ENCODE data around the gene FAM53C.
"Not testable (repeated sequence)": the region's sequence is repeated elsewhere in the genome, so short reads cannot be mapped to it uniquely, and the experiment has no call there.

Gene FAM53C

DNA sequence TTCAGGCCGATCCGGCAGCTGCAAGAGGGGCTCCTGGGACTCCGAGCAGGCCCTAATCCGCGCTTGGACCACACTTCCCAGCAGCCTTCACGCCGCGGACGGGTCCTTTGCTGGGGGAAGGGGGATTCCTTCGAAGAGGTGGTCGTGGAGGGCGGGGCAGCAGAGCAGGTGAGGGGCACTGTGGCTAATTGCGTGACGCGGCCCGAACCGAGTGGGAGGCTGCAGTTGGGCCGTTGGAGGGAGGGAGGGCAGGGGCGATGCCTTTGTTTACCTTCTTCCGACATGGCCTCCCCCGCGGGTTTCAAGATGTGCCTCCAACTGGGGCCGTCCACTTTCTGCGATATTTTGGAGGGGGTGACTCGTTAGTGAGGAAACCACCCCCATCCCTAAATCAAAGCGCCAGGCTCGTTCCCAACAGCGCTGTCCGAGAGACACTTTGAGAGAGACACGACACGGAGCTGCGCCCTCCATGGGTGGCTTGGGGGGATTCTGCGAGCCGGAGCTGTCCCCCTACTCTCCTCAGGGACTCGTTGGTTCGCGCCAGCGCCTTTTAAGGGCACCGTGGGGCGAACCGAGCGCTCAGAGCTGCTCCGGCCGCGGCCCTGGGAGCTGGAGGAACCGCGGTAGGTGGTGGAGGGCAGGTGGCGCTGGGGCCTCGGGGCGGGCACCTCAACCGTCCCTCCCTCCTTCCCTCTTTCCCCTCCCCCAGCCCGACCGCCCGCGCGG lies at the start of gene FAM53C:
Gene FAM53C (plus strand): TSS at position 582 of the 726 bp plus-strand sequence. CDS start 3,070 bp downstream, outside the sequence.
- peak; percentile 77 for DNase-seq

DNA sequence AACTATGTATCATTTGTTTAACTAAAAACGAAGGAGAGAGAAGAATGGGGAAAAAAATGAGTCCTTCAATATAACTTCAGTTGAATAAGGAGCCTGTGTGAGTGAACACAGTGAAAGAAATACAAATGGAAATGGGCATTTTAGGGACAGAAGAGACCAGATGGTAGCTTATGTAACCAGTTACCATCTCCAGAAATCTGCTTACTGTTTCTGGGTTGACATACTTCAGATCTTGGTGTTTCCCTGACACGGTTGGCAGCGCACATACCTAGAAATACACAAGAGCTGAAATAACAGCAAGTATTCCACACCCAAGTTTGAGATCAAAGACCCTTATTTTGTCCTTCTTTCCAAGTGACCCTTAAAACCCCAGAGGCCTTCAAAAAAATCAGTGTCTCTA lies 48.8 kb upstream of the FAM53C start:
- no peak for DNase-seq

DNA sequence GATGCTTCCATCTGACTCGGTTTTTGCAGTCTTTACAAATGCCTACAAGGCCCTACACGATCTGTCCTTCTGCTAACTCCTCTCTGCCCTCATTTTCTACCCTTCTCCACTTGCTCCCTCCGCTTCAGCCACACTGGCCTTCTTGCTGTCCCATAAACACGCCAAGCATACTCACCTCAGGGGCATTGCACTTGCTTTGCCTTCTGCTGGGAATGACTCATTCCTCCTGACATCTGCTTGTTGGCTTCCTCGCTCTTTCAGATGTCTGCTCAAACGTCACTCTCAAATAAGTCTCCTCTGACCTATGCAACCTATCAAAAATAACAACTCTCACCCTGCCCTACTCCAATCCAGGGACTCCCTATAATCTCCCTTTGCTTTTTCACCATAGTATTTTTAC lies 34.7 kb upstream of the FAM53C start:
- DNase-seq = no peak

DNA sequence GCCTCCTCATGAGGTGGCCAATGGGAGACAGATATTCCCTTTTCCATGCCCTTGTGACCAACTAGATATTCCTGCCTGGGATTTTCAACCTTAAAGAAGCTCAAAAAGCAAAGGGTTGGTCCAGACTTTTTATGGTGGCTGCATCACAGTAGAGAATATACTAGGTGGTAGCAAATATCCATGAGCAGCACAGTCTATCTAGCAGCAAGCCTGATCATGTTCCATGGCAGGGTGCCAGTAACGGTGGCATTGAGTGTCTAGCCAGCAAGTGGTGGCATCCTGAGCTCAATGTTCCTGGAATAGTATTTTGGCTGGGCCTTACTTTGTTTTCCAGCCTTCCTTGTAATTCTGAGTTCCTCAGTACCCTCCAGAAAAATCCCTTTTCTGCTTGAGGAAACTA lies 32.3 kb upstream of the FAM53C start:
- DNase-seq = no peak

DNA sequence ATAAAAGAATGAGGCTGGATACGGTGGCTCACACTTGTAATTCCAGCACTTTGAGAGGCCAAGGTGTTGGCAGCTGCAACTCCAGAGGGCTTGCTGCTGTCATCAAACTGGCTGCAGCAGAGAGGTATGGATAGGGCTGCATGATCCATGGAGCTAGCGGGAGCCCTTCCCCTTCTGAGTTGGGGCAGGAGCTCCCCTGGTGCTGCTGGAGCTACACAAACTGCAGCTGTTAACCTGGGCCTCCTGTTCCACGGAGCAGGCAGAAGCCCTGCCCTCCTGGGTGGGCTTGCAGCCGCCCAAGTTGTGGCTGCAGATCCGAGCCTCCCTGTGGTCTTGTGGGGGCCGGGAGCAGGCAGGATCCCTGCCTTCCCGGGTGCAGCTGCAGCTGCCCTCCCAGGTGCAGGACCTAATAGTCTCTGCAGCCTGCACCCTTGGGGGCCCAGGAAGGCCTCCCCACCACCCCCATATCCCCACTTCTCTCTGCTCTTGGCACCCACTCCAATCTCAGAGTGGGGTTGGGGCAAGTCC lies 22.3 kb upstream of the FAM53C start:
- DNase-seq = no peak

DNA sequence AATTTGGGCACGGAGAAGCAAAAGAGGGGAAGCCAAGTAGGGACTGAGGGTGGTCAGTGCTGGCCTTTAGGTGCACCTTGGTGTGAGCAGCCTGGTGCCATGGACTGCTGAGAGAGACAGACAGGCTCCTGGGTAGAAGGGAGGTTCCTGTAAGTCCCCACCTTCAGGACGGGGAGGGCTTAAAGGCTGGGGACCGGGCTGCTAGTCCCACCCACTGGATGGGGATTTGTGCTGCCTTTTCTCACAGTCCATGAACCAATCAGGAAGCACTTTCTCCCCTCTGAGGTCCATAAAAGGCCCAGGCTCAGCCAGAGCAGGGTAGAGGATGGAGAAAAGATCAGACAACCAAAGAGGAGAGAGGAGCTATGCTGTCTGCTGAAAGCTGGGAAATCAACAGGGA lies 21.7 kb upstream of the FAM53C start:
- DNase-seq = no peak

DNA sequence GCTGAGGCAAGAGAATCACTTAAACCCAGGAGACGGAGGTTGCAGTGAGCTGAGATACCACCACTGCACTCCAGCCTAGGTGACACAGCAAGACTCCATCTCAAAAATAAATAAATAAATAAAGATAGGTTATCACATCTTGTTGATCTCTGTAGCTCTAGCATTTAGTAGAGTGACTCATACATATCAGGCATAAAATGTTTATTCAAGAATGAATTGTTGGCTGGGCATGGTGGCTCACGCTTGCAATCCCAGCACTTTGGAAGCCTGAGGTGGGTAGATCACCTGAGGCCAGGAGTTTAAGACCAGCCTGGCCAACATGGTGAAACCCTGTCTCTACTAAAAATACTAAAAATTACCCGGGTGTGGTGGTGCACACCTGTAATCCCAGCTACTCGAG lies 19.9 kb upstream of the FAM53C start:
- not testable (repeated sequence) for DNase-seq

DNA sequence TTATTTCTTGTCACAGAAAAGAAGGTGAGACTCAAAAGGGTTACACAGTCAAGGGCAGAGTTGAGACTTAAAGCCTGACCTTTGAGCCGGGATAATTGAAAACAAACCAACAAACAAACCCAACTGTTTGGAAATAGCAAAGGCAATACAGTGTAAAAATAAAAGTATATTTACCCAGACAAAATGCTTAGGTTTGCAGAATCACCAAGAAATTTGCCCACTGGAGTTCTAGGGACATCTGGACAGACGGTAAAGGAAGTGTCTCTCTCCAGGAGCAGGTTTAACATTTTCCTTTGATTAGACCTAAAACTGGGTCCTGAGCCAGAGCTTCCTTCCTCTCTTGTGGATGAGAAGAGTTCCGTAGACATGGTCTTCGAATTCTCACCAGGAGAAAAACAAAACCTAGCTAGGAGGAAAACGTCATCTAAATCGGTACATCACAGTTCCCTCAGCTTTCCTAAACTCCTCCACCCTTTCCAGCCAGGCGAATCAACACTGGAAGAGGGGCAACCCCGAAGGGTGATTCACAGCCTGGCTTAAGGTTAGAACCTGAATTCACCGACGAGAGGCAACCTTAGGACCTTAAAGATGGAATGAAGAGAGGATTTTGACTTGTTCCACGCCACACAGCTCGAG lies 7.1 kb upstream of the FAM53C start:
- no peak for DNase-seq

DNA sequence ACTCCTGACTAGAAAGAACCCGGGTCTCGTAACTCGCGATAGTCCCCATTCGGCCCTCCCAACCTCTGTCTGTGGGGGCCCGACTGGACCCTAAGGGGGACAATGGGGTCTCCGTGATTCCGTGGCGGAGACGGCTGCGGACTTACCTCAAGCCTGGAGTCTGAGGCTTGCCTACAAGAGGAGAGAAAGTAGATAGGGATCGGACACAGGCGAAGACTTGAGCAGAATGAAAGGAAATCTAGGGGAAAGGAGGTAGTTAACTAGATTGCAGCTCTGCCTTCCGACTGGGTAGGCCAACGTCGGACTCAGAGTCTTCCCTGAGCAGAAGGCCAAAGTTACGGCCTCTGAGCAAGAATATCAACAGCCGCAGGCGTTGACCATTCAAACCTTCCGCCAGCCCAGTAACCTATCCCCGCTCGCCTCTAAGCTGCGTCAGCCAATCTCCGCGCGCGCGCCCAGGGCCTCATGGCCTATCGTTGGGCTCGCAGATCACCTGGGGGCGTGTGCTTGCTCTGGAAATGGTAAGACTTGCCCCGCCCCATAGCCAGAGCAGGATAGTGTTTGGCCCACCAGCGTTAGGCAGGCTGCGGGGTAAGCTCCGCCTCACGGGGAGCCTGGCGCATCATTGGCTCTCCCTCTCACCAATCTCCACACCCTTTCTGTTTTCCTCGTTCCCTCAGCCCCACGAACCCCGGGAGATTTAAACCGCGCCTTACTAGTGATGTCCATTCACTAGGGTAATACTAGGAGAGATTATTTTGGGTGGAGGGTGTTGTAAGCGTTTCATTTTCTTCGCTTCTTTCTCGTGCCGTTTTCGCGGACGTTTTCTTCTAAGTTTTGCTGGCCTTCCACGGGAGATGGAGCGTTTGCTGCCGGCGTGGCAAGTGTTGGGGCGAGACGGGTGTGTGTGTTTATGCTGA lies 6.4 kb upstream of the FAM53C start, which contains the start of gene CDC25C:
Gene CDC25C (minus strand): TSS at position 356 of the 920 bp plus-strand sequence. CDS start 624 bp downstream, outside the sequence.
- peak; percentile 98 for DNase-seq

DNA sequence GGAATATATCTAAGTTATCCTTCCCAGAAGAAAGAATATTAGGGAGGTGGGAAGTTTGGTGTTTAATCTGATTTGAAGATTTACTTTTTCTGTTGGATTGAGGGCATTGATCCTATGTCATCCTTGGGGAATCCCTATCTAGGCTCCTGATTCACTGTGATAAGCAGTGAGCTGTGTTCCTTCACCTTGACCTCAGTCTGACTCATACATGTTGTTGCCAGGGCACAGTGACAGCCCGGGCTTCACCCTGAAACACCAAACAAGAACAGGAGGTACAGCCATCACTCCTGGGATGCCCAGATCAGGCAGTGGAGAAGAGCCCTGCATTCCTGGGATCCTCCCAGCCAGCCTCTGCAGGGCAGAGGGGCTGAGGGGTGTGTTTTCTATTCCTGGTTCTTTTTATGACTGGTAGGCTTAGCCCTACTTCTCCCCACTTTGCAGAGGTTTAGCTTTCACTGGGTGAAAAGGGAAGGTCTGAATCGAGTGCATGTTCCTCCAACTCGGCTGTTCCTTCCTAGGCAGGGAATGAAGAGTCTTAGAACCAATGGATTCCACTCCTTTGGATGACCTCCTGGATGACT lies 3.1 kb upstream of the FAM53C start:
- no peak for DNase-seq

DNA sequence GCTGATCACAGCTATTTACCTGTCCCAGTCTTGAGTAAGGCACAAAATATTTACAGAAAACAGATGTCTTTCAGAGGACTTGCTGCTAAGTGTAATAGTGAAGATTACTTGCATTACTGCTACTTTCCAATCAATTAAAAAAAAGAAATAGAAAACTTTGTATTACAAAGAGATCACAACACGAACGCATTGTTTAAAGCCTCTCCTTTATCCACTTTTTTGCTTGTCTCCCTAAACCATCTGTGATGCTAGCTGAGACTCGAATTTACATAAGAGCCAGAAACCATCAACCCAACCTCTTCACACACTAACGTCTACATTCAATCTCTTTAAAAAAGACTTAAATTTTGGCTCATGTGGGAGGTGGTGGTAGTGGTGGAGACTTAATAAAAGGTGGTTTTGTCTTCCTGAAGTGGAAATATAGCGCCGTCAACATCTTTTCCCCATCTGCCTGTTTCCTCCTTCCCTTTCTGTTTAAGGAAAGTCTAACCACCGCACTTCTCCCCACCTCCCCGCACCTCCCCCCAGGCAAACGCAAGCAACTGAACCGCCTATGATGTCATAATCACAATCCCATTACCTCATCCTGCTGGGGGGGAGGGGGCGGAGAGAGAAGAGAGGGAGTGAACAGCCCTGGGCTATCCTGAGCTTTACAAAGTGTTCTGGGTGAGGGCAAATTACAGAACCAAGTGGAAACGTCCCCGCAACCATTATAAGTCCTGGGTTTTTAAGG lies 948 bp upstream of the FAM53C start:
- DNase-seq = no peak

DNA sequence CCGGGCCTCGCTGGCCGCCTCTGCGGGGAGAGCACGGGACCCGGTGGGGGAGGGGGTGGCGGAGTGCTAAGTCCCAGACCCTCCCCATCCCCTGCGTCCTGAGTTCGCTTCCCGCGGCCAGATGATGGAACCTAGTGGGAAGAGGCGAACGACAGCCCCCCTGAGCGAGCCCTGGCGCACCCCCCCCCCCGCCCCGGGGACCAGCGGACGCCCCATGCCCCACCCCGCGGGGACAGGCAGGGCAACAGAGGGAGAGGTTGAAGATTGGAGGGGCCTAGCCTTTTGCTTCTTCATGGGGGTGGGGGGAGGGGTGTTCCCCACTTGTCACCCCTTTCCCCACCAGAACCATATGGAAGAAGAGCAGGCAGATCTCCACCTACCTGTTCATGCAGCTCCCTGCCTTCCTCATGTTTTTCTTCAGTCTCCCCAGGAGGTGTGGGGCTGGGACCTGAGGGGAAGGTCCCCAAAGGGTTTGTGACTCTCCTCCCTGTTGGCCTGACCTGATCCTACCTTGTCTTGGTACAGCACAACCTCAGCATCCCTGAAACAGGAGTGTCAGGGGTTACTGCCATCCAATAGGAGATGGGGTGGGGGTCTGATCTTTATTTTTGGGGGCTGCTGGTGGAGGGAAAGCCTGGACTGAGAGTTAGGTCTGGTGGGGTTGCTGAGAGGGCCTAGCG lies 485 bp downstream of the FAM53C start:
- DNase-seq = no peak

DNA sequence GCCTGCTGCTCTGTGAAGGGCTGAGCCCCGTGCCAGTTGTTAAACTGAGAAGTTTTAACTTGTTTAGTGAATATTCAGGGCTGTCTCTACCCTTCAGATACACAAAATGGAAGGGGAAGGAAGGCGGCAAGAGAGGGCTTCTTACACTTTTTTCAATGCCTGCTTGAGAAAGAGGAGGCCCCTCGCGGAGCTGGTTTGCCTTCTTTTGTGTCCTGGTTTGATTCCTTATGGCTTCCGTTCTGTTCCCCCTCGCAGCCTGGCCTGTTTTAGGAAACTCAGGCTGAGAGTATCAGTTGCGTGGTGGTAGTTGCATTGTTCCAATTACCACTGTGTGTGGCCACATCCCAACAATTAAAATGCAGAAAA lies 1.0 kb downstream of the FAM53C start:
- DNase-seq = no peak

DNA sequence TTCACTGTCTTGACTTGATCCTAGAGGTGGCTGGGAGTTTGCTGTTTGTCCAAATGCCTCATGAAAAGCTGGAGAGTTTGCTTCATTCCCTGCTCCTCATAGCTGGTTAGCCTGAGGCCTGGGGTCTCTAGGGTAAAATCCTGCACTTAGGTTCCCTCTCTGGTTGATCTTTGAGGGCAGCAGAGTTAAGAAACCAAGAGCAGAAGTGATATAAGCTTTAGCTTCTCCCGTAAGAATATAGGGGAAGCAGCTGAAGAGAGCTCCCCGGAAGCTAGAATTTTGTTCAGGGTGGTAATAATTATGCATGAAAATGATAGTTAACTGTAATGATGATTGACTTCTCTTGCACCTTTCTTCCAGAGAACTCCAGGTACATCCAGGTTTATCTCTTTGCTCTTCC lies 1.4 kb downstream of the FAM53C start:
- DNase-seq = no peak

DNA sequence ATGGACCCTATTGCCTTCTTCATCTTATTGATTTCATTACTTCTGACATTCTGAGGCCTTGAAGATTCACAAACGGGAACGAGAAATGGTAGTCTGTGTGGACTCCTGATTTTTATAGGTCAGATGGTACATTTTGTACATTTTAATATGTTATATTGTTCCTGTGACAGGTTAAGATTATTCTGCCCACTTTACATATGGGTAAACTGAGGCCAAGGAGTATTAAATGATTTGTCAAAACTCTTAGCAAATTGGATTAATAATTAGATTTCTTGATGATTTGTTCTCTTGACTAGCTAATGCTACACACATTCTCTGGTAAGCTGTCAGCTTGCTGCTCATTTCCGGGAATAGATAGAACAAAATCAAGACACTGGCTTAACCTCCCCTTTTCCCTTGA lies 1.9 kb downstream of the FAM53C start:
- DNase-seq = no peak

DNA sequence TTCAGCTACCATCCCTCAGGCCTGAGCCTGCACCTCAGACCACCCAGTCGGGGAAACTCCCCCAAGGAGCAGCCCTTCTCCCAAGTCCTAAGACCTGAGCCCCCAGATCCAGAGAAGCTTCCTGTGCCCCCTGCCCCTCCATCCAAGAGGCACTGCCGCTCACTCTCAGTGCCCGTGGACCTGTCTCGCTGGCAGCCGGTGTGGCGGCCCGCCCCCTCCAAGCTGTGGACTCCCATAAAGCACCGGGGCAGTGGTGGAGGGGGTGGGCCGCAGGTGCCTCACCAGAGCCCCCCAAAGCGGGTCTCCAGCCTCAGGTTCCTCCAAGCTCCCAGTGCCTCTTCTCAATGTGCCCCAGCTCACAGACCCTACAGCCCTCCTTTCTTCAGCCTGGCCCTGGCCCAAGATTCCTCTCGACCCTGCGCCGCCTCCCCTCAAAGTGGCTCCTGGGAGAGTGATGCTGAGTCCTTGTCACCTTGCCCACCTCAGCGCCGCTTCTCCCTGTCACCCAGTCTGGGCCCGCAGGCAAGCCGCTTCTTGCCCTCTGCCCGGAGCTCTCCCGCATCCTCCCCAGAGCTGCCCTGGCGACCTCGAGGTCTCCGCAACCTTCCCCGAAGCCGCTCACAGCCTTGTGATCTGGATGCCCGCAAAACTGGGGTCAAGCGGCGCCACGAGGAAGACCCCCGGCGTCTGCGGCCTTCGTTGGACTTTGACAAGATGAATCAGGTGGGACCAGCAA lies 7.0 kb downstream of the FAM53C start:
- no peak for DNase-seq

DNA sequence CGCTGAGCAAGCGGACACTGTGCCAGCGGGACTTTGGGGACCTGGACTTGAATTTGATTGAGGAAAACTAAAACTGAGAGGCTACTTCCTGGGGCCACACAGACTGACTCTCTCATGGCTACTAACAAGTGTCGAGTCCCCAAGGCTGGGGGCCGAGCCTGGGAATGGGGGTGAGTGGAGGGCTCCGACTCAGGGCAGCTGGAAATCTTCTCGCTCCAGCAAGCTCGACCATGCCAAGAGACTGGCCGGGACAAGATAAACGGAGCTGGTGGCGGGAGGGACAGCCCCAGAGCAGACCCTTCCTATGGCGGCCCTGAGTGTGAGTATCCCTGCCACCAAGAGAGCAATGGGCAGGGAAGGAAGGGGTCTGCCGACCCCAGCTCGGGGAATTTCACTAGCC lies 8.8 kb downstream of the FAM53C start:
- DNase-seq = no peak

DNA sequence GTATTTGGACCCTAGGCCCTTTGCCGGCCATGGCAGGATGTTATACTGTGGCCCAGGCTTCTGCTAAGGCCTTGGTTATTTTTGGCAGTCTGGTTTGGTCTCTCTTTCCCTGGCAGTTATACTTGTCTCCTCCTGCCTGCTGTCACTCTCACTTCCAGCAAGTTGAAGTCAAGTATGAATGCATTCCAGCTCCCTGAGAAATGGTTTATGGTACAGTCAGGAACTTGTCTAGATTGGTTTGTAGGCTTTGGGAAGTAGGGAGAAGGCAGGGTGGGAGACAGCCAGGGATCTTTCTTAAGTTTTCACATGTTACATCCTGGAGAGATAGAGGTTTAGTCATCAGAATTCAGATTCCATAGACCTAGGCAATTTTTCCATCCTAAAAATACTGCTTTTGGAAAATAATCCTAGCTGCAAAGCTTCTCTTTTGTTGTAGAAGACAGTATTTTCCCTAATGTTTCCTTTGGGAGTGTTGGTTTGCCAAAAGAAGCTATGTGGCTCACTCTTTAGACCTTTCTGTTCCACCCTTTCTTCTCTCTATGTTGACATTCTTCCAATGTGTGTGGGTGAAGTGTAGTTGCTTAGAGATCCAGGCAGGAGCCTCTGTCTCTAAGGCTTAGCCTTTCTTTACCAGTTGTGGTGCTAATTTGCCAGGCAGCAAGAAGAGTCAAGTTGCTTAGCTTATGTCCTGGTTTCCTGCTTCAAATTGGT lies 11.9 kb downstream of the FAM53C start:
- no peak for DNase-seq

DNA sequence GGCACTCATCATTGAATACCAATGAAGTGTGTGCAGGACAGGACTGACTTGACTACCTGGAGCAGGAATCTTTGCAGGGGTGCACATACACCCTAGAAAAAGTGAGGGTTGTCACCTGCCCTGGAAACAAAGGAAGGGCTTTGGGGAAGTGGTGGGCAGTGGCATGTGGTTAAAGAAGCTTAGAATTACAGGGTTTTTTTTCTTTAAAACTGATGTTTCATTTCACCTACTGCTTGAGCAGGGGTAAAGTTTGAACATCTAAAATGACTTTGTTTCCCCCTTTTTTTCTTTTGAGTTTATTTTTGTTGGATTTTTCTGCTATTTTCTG lies 12.5 kb downstream of the FAM53C start:
- no peak for DNase-seq

DNA sequence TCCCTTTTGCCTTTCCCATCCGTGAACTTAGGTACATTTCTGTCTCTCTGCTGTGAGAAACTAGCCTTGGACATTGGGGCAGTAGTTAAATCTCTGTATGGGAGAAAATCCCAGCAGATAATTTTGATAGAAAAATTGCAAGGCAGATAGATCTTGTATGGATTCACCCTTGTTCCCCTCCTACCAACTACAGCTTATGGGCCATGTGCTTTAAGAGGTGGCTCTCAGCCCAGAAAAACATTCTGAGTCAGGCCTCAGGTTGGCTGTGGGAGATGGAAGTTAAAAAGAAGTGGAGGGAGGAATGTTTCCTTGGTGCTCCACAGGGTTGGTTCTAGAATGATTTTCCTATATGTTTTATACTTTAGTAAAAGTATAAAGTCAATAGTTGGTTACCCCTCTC lies 13.0 kb downstream of the FAM53C start:
- DNase-seq = no peak

Data from NCI-H1048 (cell line).